Measurements from ENCODE around the gene NPTXR. TPM values are rescaled to one million over a fixed set of nuclear protein-coding genes. Genes with fewer than 3 reads are reported as not detected.

Gene NPTXR
- total and polyA plus RNA-seq, 10 of the 15 experiments (the other 5 are each of a cell fraction or from before 2014, with no cell fraction given): 0.02 to 0.38 (median 0.07) TPM; not detected in 2

GRCh38 chr22:38849811-38850210 is 6.0 kb upstream of the NPTXR start:
- H3K4me3 ChIP-seq: no peak overlapping the region
- 48% methylated on average over 6 of the region's 6 CpGs for WGBS (ENCODE audit: insufficient coverage, insufficient replicate concordance, low lambda C conversion rate, missing lambda C conversion rate)
- SMC1A ChIA-PET (ENCODE audit: uncharacterized antibody, unreplicated experiment): no interaction called here
- no peaks in the 10 kb centered on the region for H3K79me2 ChIP-seq (ENCODE audit: control insufficient read depth, insufficient read depth, low read length)
- no TSS peak for BruUV-seq (replicated peaks)
- no peaks in the 10 kb centered on the region for H3K36me3 ChIP-seq (ENCODE audit: control insufficient read depth in 2 of 2, insufficient read depth in 2 of 2, low read length in 1 of 2)
- in situ Hi-C loops (cut with MboI) (no loop called here), intact Hi-C loops (cut with micrococcal nuclease; ENCODE audit: unreplicated experiment) (no loop called here)
- ATAC-seq: no peak
- POLR2A ChIA-PET: no interaction called here
- no peak for TF ChIP-seq STAT1 (conservative IDR thresholded peaks at IDR 0.05)
- peaks cover 0 to 10% of the 10 kb centered on the region in 2 experiments; a peak in 3 of 4 replicates for H3K27me3 ChIP-seq (replicated peaks in 1 of 2; ENCODE audit: control insufficient read depth in 2 of 2, insufficient read depth in 2 of 2, low read length in 1 of 2)
- no peaks in the 10 kb centered on the region for H3K9me3 ChIP-seq (replicated peaks; ENCODE audit: control insufficient read depth, insufficient read depth, low read length)
- DNase-seq (ENCODE audit: low read depth, low spot score): no peak
- H3K4me1 ChIP-seq (ENCODE audit: control insufficient read depth, insufficient read depth, low read length): no peaks in the 10 kb centered on the region
- CTCF ChIA-PET: no interaction called here
- no peak for FAIRE-seq
- H3K9ac ChIP-seq (ENCODE audit: control insufficient read depth, insufficient read depth, low read length): no peak overlapping the region
- RAD21 ChIA-PET (ENCODE audit: unreplicated experiment): no interaction called here
- no peak overlapping the region for H2AFZ ChIP-seq (ENCODE audit: control insufficient read depth, low read depth, low read length)
- no peak overlapping the region for H3K27ac ChIP-seq (ENCODE audit: control insufficient read depth, insufficient read depth)
- peaks cover 4% of the 10 kb centered on the region; the same call in 1 of the 2 replicates for H4K20me1 ChIP-seq (ENCODE audit: control insufficient read depth, insufficient read depth)
- no peak overlapping the region for H3K4me2 ChIP-seq (ENCODE audit: control insufficient read depth, insufficient read depth)

GRCh38 chr22:38846412-38846811 is 2.6 kb upstream of the NPTXR start:
- TF ChIP-seq ZBTB33 (IDR thresholded peaks at IDR 0.05): no peak
- no peak for TF ChIP-seq SUPT20H (IDR thresholded peaks at IDR 0.05; ENCODE audit: borderline replicate concordance, control insufficient read depth, low read depth, low read length)
- TF ChIP-seq RELB (IDR thresholded peaks at IDR 0.05; ENCODE audit: low read depth): no peak
- TF ChIP-seq ZNF384 (IDR thresholded peaks at IDR 0.05; ENCODE audit: borderline replicate concordance, low read depth, low read length): no peak
- no peak for TF ChIP-seq MAX (IDR thresholded peaks at IDR 0.05; ENCODE audit: low read depth, low read length)
- TF ChIP-seq TBL1XR1 (IDR thresholded peaks at IDR 0.05; ENCODE audit: low read depth, low read length): no peak
- TF ChIP-seq SUZ12 (IDR thresholded peaks at IDR 0.05; ENCODE audit: unreplicated experiment): no peak
- no peak for TF ChIP-seq HCFC1 (IDR thresholded peaks at IDR 0.05; ENCODE audit: low read length)
- Histone ChIP-seq H3K4me2 (ENCODE audit: control insufficient read depth, insufficient read depth) (no peak overlapping the region), H3K9ac (ENCODE audit: control insufficient read depth, insufficient read depth, low read length) (no peak overlapping the region), H3K27me3 (replicated peaks in 1 of 2; ENCODE audit: control insufficient read depth in 2 of 2, insufficient read depth in 2 of 2, low read length in 1 of 2) (peaks cover 18 to 21% of the 10 kb centered on the region in 2 experiments), H3K36me3 (ENCODE audit: control insufficient read depth in 2 of 2, insufficient read depth in 2 of 2, low read length in 1 of 2) (no peaks in the 10 kb centered on the region), H3K9me3 (replicated peaks; ENCODE audit: control insufficient read depth, insufficient read depth, low read length) (no peaks in the 10 kb centered on the region), H3K79me2 (ENCODE audit: control insufficient read depth, insufficient read depth, low read length) (no peaks in the 10 kb centered on the region), H4K20me1 (ENCODE audit: control insufficient read depth, insufficient read depth) (peaks cover 4% of the 10 kb centered on the region; the same call in 1 of the 2 replicates), H2AFZ (ENCODE audit: control insufficient read depth, low read depth, low read length) (no peak overlapping the region), H3K4me3 (no peak overlapping the region), H3K27ac (ENCODE audit: control insufficient read depth, insufficient read depth) (no peak overlapping the region), H3K4me1 (ENCODE audit: control insufficient read depth, insufficient read depth, low read length) (no peaks in the 10 kb centered on the region)
- WGBS (ENCODE audit: insufficient coverage, insufficient replicate concordance, low lambda C conversion rate, missing lambda C conversion rate): 88% methylated on average over 1 of the region's 1 CpG
- DNase-seq (ENCODE audit: low read depth, low spot score): no peak
- ChIA-PET SMC1A (ENCODE audit: uncharacterized antibody, unreplicated experiment) (interaction anchor here (0.8 kb wide), 1 partner anchor 23 kb away, joined by 3 read pairs; no protein-coding TSS in a partner anchor), POLR2A (interaction anchor here (0.6 kb wide), 1 partner anchor 8 kb away, joined by 3 read pairs; no protein-coding TSS in a partner anchor), CTCF (no interaction called here), RAD21 (ENCODE audit: unreplicated experiment) (no interaction called here)
- FAIRE-seq: no peak
- ATAC-seq: no peak
- intact Hi-C loops (cut with micrococcal nuclease; ENCODE audit: unreplicated experiment) (no loop called here), in situ Hi-C loops (cut with MboI) (no loop called here)
- BruUV-seq (replicated peaks): no TSS peak

Data from GM12878 (cell line).